ENCODE measurements around the gene MAPK8IP1.

The MAPK8IP1 gene

GRCh38 chr11:45926536-45927331, 41.3 kb downstream of the MAPK8IP1 start:
- DNase-seq (ENCODE audit: low read depth in 2 of 2): no peak

DNA sequence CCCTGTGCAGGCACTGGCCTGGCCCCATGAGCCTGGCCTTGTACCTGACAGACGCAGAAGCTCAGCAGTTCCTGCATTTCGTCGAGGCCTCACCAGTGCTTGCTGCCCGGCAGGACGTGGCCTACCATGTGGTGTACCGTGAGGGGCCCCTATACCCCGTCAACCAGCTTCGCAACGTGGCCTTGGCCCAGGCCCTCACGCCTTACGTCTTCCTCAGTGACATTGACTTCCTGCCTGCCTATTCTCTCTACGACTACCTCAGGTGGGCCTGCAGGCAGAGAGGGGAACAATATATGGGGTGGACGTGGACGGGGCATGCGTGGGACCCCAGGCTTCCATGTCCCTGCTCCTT, 41.9 kb downstream of the MAPK8IP1 start:
- DNase-seq (ENCODE audit: low read depth in 2 of 2): no peak

DNA sequence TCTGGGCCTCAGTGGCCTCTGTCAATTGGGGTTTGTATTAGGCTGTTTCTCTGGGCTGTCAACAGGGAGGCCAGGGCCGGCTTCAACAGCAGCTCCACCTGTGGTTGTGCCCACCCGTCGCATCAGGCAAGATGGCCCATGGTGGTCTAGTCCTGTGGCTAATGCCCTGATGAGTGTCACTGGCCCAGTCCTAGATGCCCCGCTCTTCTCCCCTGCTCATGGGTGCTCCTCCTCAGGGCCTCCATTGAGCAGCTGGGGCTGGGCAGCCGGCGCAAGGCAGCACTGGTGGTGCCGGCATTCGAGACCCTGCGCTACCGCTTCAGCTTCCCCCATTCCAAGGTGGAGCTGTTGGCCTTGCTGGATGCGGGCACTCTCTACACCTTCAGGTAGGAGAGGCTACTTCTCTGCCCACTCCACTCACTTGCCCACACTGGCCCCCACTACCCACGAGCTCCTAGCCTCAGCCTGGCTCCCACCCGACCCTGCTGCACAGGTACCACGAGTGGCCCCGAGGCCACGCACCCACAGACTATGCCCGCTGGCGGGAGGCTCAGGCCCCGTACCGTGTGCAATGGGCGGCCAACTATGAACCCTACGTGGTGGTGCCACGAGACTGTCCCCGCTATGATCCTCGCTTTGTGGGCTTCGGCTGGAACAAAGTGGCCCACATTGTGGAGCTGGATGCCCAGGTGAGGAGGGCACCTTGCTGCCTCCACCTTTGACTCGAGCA, 42.4 kb downstream of the MAPK8IP1 start:
- no peak for DNase-seq (ENCODE audit: low read depth in 2 of 2)

DNA sequence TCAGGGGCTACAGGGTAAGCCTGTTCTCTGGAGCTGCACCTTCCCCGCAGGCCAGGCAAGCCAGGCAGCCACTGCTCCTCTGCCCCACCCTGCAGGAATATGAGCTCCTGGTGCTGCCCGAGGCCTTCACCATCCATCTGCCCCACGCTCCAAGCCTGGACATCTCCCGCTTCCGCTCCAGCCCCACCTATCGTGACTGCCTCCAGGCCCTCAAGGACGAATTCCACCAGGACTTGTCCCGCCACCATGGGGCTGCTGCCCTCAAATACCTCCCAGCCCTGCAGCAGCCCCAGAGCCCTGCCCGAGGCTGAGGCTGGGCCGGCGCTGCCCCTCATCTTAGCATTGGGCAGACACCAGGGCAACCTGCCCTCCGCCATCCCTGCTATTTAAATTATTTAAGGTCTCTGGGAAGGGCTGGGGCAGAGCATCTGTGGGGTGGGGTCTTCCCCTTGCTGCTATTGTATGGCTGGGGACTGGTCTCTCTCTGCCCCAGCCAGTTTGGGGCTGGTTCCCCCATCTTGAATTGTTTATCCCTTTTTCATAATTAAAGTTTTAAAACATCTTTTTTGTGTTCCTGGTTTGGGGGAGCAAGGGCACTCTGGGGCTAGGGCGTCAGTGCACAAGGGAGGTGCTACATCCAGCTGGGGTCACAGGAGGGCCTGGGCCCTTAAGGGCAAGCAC, 43.2 kb downstream of the MAPK8IP1 start:
- no peak for DNase-seq (ENCODE audit: low read depth in 2 of 2)

GRCh38 chr11:45929486-45930030, 44.1 kb downstream of the MAPK8IP1 start:
- no peak for DNase-seq (ENCODE audit: low read depth in 2 of 2)

- no peak for DNase-seq (ENCODE audit: low read depth in 2 of 2)
Observed at GRCh38 chr11:45930031-45930794, 44.8 kb downstream of the MAPK8IP1 start.

DNA sequence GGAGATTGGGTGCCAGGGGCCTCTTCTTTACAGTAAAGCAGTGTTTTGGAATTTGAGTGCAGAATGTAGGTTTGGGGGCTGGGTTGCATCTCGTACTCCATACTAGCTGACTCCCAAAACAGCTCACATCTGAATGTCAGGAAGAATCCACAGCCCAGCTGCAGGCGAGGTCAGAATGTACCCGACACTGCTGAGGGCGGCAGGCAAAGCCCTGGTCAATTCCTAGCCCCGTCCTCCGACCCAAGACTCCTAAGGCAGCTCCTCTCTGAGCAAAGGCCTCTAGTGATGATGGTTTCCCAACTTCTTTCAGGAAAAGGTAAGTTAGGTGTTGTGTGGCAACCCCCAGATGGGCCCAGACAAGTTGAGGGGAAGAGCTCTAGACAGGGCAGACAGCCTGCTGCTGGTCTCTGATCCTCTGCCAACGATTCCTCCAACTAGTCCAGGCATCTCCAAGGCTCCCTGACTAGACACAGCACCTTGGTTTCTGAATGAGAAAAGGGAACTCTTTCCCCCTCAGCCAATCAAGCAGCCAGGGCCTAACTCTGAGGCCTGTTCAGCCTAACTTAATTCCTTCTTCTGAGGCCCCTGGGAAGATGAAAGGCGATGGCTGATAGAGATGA, 45.6 kb downstream of the MAPK8IP1 start:
- DNase-seq (ENCODE audit: low read depth in 2 of 2): no peak

- DNase-seq (ENCODE audit: low read depth in 2 of 2): no peak
Observed at GRCh38 chr11:45931739-45932138, 46.3 kb downstream of the MAPK8IP1 start.

DNA sequence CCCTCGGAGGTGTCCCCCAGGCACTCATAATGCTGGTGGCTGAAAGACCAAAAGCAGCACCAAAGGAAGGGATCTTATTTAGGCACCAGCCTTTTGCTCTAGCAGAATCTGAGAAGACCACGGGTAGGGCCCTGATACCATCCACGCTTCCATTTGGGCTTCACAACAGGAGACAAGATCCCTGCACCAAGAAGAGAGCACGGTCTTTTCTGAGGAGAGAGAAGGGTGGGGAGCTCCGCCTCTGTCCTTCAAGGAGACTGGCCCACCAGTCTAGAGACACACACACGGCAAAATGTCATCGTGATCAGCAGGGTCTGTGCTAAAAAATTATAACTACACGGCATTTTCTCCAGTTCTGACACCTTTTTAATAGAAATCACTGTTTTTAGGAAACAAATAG, 46.8 kb downstream of the MAPK8IP1 start:
- DNase-seq (ENCODE audit: low read depth in 2 of 2): no peak

DNA sequence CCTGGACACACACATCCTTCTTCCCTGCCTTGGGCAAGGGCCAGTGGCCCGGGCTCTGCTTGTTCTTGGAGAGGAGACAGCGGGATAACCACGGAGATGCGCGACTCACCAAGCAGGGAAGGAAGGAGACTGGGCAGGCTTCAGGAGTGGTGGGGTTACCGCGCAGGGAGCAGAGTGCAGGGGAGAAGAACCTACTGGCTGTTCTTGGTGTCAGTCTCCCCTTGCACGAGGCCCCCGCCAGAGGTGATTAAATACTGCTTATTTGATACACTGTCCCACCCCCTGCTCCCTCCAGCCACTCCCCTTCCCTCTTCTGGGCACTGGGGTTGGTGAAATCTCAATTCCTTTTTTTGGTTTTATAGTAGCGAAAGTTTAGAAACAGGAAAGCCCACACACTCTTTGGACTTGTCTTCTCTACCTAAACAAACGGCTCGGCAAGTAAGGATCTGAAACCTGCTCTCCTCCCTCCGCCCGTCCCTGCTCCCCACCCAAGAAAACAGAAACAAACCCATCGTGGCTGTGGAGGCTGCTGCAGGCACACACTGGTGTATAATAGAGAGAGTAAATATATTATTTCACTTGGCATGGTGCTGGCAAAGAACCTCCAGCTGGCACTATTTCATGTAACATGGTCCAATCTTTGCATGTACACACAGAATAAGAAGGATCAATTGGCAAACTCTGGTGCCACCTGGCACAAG, 47.8 kb downstream of the MAPK8IP1 start:
- no peak for DNase-seq (ENCODE audit: low read depth in 2 of 2)

DNA sequence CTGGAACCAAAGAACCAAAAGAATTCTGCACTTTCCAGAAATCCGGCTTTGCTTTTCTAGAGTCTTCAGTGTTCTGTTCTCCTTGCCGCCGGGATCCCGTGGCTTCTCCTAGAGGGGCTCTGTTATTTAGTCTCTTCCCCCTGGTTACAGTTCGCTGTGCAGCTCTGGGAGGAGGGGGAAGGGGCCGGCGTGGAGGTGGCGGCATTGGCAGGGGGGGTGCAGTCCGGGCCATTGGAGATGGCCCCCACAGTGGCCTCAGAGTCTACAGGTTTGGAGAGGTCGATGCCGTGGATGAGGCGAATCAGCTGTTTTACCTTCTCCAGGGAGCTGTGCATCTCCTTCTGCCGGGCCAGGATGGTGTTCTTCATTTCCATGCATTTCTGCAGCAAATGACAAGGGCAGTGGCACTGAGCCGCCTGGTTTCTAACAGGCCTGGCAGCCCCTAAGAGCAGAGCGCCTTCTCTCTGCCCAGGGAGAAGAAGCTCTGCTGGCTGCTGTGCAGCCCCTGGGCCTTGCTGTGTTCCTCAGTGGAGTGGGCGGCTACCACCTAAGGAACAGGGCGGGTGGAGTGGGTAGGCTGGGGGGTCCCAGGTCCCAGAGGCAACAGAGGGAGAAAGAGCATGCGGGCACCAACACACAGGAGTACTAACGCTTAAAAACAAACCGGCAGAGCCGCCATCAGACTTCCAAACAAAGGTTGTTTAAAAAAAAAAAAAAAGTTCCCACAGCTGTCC, 48.6 kb downstream of the MAPK8IP1 start:
- DNase-seq (ENCODE audit: low read depth in 2 of 2): no peak

GRCh38 chr11:45934580-45935318, 49.3 kb downstream of the MAPK8IP1 start:
- DNase-seq (ENCODE audit: low read depth in 2 of 2): no peak

GRCh38 chr11:45935349-45936064, 50.1 kb downstream of the MAPK8IP1 start:
- no peak for DNase-seq (ENCODE audit: low read depth in 2 of 2)

- DNase-seq (ENCODE audit: low read depth in 2 of 2): no peak
Observed at GRCh38 chr11:45936511-45937054, 51.1 kb downstream of the MAPK8IP1 start.

DNA sequence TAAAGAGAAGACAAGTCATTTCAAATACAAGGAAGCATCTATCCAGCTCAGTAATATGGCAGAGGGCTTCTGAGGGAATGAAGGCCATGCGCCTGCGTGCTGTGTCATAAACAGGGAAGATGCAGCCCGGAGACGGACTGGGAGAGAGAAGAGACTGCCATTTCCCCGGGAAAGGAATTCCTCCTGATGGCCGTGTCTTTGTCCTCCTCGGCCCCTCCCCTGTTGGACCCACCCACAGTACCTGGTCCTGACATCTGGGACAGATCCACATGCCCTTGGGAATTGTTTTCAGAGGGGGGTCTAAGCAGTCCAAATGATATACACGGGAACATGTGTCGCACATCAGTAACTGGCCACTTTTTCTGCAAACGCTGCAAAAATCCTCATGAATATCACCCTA, 52.5 kb downstream of the MAPK8IP1 start:
- no peak for DNase-seq (ENCODE audit: low read depth in 2 of 2)

- DNase-seq (ENCODE audit: low read depth in 2 of 2): no peak
Observed at GRCh38 chr11:45939836-45940235, 54.4 kb downstream of the MAPK8IP1 start.

GRCh38 chr11:45941285-45941684, 55.8 kb downstream of the MAPK8IP1 start:
- no peak for DNase-seq (ENCODE audit: low read depth in 2 of 2)

GRCh38 chr11:45942381-45942780, 56.9 kb downstream of the MAPK8IP1 start:
- no peak for DNase-seq (ENCODE audit: low read depth in 2 of 2)
